Right cardiac atrium (tissue), 5 donors: ENCODE data around the gene KHNYN. TPM values are rescaled to one million over a fixed set of nuclear protein-coding genes. Genes with fewer than 3 reads are reported as not detected.
"Not testable (repeated sequence)": the region's sequence is repeated elsewhere in the genome, so short reads cannot be mapped to it uniquely, and the experiment has no call there.

Experiments used
- ATAC-seq, 2 donors: fragments of 200-7000 bp; cut with Tn5 transposase; one replicate each; pipeline versions ENCODE4 v1.8.0 to v1.9.1; 2020; ENCODE audit warnings: moderate library complexity in 2 of 2, mild to moderate bottlenecking in 1 of 2
- DNase-seq, 3 donors: peaks; one replicate each; pipeline ENCODE4 v3.0.0-alpha.2; 2020
- H3K27ac ChIP-seq: one replicate; pipeline ENCODE4 v1.5.1; 2013; ENCODE audit warnings: mild to moderate bottlenecking, low read length, control low read depth, moderate library complexity
- H3K27me3 ChIP-seq: one replicate; pipeline ENCODE4 v1.6.1; 2013; ENCODE audit not compliant: control insufficient read depth, insufficient read depth
- H3K4me1 ChIP-seq: one replicate; pipeline ENCODE4 v1.6.1; 2013; ENCODE audit warnings: low read length; ENCODE audit not compliant: control insufficient read depth, insufficient read depth
- H3K4me3 ChIP-seq: one replicate; pipeline ENCODE4 v1.5.1; 2013; ENCODE audit warnings: low read length, control low read depth
- H3K9me3 ChIP-seq: one replicate; pipeline ENCODE4 v1.6.1; 2013; ENCODE audit warnings: low read length; ENCODE audit not compliant: control insufficient read depth
- WGBS: extraction: QIAGEN DNeasy Blood & Tissue Kit; methylation state at CpG from one replicate; pipeline ENCODE4 v1.1.7; 2013; 5-methylcytosine and 5-hydroxymethylcytosine counted together
- intact Hi-C, 4 donors: fragments of 100-400 bp; cut with DNase I; formaldehyde crosslinking; loops; one replicate each; pipeline versions ENCODE4 v1.11.0 to v1.14.0; 2022 to 2023
- long read RNA-seq, 4 donors: library from polyadenylated mRNA; unstranded; transcript quantifications; one replicate each; pipeline ENCODE4 v2.0.0, GENCODE V29; 2020 to 2021
- polyA plus RNA-seq: library from polyadenylated mRNA; stranded (reverse); fragments of 200-250 nt; gene quantifications from one replicate; pipeline ENCODE4 v1.2.3, GENCODE V29; 2013
- total RNA-seq, 4 donors: library from RNA; stranded (reverse); fragmentation: NEBNext Ultra II Directional; extraction: Animal tissue kit (Norgen Biotek cat#: 25700); gene quantifications; one replicate each; pipeline ENCODE4 v1.2.1, GENCODE V29; 2021
- donor health status: healthy with polysubstance abuse.
- donor health status: DM: no; HTN: yes; CAD: no.
- donor health status: DM: no; HTN: no; CAD: no.
- donor health status: DM: no; HTN: yes; CAD: no; lungs with severe emphysema.
- donor health status: DM: yes; HTN: yes; CAD: no.

The KHNYN gene
- total RNA-seq (10 to 100 TPM; 23.4 to 27.7 (median 26.0) TPM), polyA plus RNA-seq (19.1 TPM)
- long read RNA-seq, donor 1, transcript KHNYN-202 (8 exons, 3,359 nt): major isoform, 9 of 29 reads
- long read RNA-seq, donor 1, partial matches to known transcripts: 16 of 29 reads
- long read RNA-seq, donor 1, other reads (novel, unspliced or antisense): 3 of 29 reads
- long read RNA-seq, donor 2, transcript KHNYN-202 (8 exons, 3,359 nt): major isoform, 7 of 20 reads
- long read RNA-seq, donor 2, partial matches to known transcripts: 5 of 20 reads
- long read RNA-seq, donor 2, other reads (novel, unspliced or antisense): 7 of 20 reads
- long read RNA-seq, donor 3, partial matches to known transcripts: 4 of 31 reads
- long read RNA-seq, donor 3, other reads (novel, unspliced or antisense): 25 of 31 reads
- long read RNA-seq, donor 4, transcript KHNYN-202 (8 exons, 3,359 nt): major isoform, 6 of 21 reads
- long read RNA-seq, donor 4, partial matches to known transcripts: 5 of 21 reads
- long read RNA-seq, donor 4, other reads (novel, unspliced or antisense): 7 of 21 reads

DNA sequence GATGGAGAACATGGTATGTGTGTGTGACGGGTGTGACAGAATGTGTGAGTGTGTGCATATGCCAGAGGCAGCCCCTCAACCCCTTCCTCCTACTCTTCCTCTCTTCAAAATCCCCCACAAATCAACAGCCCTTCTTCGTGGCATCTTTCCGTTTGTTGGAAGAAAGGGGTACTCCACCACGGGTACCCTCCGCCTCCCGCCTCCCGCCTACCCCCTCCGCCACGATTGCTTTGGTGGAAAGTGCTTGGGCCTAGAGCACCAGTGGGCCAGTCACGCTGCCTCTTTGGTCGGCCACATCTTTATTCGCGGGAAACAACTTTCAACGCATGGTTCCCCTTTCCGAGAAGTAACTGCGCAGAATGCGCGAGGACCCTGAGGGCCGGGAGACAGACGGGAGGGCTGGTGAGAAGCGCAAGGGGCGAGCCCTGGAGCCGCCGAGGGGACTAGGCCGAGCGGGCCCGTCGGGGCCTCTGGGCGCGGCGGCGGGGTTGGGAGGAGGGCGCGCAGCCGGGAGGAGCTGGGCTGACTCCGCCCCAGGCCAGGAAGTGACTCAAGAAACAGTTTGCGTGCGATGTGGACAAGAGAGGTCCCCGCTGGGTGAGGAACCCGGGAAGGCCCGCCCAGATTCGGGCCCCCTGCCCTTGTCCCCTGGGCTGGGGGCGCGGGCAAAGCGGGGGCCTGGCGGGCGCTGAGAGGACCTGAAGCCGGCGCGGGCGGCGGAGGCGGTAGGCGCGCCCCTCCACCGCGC is at the start of gene KHNYN, which contains the start of gene CBLN3:
Gene KHNYN, plus strand, starts transcription at position 560 of the 748 bp plus-strand sequence. CDS start 777 bp downstream, outside the sequence.
Gene CBLN3, minus strand, starts transcription at position 274 of the 748 bp plus-strand sequence. CDS start 614 bp downstream, outside the sequence.
- H3K27ac ChIP-seq: peak within 1 kb of the TSS; percentile 92
- H3K4me1 ChIP-seq: no peaks in the 10 kb centered on the region
- H3K4me3 ChIP-seq: peak within 1 kb of the TSS; percentile 78
- 4% methylated on average over 57 of the region's 57 CpGs for WGBS
- DNase-seq: peak; percentile 94 to 96 (median 96)
- no peaks in the 10 kb centered on the region for H3K9me3 ChIP-seq
- ATAC-seq: peak; percentile 85 to 90
- H3K27me3 ChIP-seq: no peaks in the 10 kb centered on the region
- intact Hi-C loops: loop anchor here (2.0 to 10.0 kb wide), 4 partner anchors 62 to 97 kb away; partner anchors contain the start of gene NFATC4 (in 3 of the 4)

DNA sequence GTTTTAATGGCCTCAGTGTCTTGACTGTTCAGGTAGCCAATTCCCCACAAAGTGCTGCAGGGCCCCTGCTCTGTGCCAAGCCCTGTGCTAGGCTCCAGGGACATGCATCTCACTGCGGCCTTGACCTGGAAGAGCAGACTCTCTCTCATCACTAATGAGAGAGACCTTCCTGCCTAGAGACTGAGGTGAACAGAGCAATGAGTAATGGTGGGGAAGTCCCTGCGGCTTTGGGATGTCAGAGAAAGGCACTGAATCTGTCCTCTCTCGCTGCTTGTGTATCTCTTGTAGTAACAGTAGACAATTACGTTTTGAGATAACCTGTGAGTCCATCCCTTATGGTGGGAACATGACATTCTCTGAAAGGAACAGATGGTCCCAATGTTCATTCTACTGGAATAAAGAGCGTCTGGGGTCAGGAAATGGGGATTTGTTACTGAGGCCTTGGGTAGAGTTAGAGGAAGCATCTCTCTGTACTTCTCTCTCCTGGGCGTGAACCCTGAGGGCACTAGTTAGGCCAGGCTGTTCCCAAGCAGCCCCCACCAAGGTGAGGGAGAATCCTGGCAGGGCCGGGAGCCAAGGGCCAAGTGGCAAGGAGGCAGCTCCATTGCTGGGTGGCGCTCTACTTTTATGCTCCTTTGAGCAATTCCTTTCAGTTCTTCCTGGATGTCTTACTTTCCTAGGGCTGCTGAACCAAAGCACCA is 48.2 kb upstream of the KHNYN start:
- intact Hi-C loops: no loop called here
- DNase-seq: no peak
- 78% methylated on average over 8 of the region's 8 CpGs for WGBS
- H3K9me3 ChIP-seq: no peaks in the 10 kb centered on the region
- no peak overlapping the region for H3K4me3 ChIP-seq
- no peak overlapping the region for H3K27ac ChIP-seq
- H3K4me1 ChIP-seq: peaks cover 1% of the 10 kb centered on the region
- H3K27me3 ChIP-seq: no peaks in the 10 kb centered on the region
- ATAC-seq: no peak

DNA sequence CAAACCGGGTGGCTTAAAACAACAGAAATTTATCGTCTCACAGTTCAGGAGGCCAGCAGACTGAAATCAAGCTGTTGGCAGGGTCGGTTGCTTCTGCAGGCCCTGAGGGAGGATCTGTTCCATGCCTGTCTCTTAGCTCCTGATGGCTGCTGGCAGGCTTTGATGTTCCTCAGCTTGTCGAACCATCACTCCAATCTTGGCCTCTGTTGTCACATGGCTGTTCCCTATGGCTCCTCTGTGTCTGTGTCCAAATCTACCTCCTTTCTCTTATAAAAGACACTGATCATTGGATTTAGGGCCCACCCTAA is 47.7 kb upstream of the KHNYN start:
- WGBS: 50% methylated on average over 4 of the region's 4 CpGs
- intact Hi-C loops: no loop called here
- ATAC-seq (peak in 1 of 2 donors; percentile 40), DNase-seq (peak in 1 of 3 donors; percentile 63)
- no peaks in the 10 kb centered on the region for H3K27me3 ChIP-seq
- H3K9me3 ChIP-seq: no peaks in the 10 kb centered on the region
- no peak overlapping the region for H3K27ac ChIP-seq
- no peaks in the 10 kb centered on the region for H3K4me1 ChIP-seq
- no peak overlapping the region for H3K4me3 ChIP-seq

DNA sequence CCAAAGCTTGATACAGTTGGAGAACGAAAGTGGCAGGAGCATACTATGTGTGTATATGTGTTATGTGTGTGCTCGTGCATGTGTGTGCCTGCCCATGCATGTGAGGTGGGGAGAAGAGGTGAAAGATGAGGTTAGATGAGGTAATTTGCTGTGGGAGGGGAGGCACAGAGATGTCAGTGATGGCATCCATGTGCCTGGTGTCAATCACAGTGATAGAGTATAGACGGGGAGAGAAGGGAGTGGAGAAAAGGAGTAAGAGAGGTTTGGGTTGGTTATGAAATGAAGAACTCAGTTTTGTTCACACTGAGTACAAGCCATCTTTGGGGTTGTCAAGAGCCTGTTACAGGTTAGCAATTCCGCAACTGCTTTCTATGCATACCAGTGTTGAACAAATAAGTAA is 45.6 kb upstream of the KHNYN start:
- Histone ChIP-seq H3K4me3 (no peak overlapping the region), H3K9me3 (no peaks in the 10 kb centered on the region), H3K27ac (no peak overlapping the region), H3K4me1 (no peaks in the 10 kb centered on the region), H3K27me3 (no peaks in the 10 kb centered on the region)
- no peak for ATAC-seq
- intact Hi-C loops: no loop called here
- no peak for DNase-seq
- WGBS: 88% methylated on average over 4 of the region's 4 CpGs

DNA sequence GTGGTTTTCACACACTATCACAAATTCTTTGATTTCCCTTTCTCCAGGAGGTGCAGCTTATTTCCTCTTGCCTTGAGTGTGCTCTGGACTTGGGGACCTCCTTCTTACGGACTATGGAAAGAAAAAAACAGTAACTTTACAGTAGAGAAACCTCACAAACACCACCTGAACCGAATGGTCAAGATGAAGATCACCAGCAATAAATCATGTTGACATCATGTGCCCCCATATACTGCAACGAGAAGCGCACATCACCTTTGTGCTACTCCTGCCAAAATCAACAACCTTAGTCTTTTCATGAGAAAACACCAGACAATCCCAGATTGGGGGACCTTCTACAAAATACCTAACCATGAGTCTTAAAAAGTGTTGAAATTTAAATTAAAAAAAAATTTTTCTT is 44.2 kb upstream of the KHNYN start:
- no peak overlapping the region for H3K4me3 ChIP-seq
- ATAC-seq: no peak
- DNase-seq: no peak
- no peaks in the 10 kb centered on the region for H3K9me3 ChIP-seq
- no peaks in the 10 kb centered on the region for H3K27me3 ChIP-seq
- no peak overlapping the region for H3K27ac ChIP-seq
- intact Hi-C loops: no loop called here
- WGBS: 84% methylated on average over 4 of the region's 4 CpGs
- no peaks in the 10 kb centered on the region for H3K4me1 ChIP-seq

DNA sequence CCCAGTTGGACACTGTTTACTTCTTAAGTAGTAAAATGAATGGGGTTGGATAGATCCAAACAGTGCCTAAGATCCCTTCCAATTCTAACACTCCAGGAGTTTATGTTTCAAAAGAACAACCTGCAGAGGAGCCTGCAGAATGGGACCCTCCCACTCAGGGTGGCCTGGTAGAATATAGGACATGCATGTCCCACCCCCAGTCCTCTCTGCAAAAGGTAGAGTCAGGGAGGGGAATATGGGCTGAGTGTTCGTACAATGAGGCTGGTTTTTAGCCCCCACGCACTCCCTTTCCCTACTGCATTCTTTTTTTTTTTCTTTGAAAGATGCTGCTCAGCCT is 42.8 kb upstream of the KHNYN start:
- H3K9me3 ChIP-seq: no peaks in the 10 kb centered on the region
- no peaks in the 10 kb centered on the region for H3K4me1 ChIP-seq
- ATAC-seq: no peak
- no peak for DNase-seq
- H3K27ac ChIP-seq: no peak overlapping the region
- intact Hi-C loops: no loop called here
- 86% methylated on average over 2 of the region's 2 CpGs for WGBS
- no peaks in the 10 kb centered on the region for H3K27me3 ChIP-seq
- no peak overlapping the region for H3K4me3 ChIP-seq

DNA sequence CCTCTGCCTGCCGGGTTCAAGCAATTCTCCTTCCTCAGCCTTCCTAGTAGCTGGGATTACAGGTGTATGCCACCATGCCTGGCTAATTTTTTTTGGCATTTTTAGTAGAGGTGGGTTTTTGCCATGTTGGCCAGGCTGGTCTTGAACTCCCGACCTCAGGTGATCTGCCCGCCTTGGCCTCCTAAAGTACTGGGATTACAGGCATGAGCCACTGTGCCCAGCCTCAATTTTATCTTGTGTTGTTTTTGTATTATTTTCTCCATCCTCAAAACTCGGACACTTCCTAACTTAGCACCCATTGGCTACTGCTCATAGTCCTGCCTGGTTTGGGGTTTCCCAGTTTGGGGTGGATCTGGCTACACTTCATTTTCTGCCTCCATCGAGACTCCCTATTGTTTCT is 42.2 kb upstream of the KHNYN start:
- H3K27me3 ChIP-seq, H3K4me3 ChIP-seq, H3K27ac ChIP-seq, H3K4me1 ChIP-seq, ATAC-seq, H3K9me3 ChIP-seq, DNase-seq, intact Hi-C loops: not testable (repeated sequence)
- 89% methylated on average over 5 of the region's 5 CpGs for WGBS

DNA sequence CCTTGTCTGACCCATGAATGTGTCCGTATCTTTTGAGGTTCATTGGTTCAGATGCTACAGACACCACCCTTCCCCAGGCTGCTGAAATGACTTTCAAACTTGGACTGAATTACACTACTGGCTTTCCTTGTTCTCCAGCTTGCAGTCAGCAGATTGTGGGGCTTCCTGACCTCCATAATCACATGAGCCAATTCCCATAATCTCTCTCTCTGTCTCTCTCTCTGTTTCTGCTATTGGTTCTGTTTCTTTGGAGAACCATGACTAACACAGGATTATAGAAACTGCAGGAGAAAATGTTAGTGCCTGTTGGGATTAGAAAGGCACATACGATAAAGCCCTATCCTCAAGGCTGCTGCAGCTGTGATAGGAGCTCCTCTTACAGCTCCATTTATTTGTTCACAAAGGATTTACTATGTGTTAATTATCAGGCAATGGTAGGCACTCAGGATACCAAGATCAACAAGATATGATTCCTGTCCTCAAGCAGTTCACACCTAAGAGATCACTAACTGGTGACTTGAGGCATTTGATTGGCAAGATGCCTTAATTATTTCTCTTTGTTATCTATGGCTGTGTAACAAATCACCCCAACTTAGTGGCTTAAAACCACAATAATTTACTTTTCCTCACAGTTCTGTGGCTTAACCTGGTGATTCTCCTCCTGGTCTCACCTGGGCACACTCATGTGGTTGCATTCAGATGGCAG is 41.1 kb upstream of the KHNYN start:
- Histone ChIP-seq H3K4me1 (no peaks in the 10 kb centered on the region), H3K27me3 (no peaks in the 10 kb centered on the region), H3K9me3 (no peaks in the 10 kb centered on the region), H3K4me3 (no peak overlapping the region), H3K27ac (peak overlapping the region; percentile 28)
- DNase-seq (no peak), ATAC-seq (peak; percentile 45 to 64)
- intact Hi-C loops: no loop called here
- WGBS: 46% methylated on average over 2 of the region's 2 CpGs

DNA sequence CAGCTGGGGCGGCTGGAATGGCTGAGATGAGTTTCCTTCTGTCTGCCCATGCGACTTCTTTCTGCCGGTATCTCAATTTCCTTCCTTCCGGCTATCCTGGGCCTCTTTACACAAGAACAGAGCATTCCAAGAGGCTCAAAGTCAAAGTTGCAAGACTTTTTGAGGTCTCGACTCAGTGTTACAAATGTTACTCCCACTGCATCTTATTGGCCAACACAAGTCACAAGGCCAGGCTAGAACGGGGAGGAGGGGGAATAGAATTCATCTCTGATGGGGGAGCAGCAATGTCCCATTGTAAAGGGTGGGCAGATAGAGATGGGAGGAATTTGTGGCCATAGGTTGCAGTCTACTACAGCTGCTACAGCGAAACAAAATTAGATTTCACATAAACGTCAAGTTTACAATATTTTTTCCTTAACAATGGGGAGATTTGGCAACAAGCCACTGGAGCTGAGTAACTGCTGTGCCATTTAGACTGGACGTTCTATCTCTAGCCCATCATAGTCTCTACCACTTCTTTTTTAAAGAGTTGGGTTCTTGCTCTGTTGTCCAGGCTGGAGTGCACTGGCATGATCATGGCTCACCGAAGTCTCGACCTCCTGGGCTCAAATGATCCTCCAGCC is 40.4 kb upstream of the KHNYN start:
- Histone ChIP-seq H3K9me3 (no peaks in the 10 kb centered on the region), H3K27ac (peak overlapping the region; percentile 28), H3K27me3 (no peaks in the 10 kb centered on the region), H3K4me3 (no peak overlapping the region), H3K4me1 (no peaks in the 10 kb centered on the region)
- 44% methylated on average over 11 of the region's 11 CpGs for WGBS
- DNase-seq: no peak
- peak; percentile 71 to 72 for ATAC-seq
- intact Hi-C loops: no loop called here
